ENCODE data around the gene CCDC177.

GRCh38 chr14:69619012-69619411 lies 44.3 kb upstream of the CCDC177 start:
- TF ChIP-seq CTCF (IDR thresholded peaks at IDR 0.05; ENCODE audit: low read depth, low read length, missing input control): no peak
- no peak for TF ChIP-seq YY1 (IDR thresholded peaks at IDR 0.05)
- no peak for TF ChIP-seq EGR1 (IDR thresholded peaks at IDR 0.05; ENCODE audit: low read depth in 2 of 2)
- no peak for TF ChIP-seq RAD21 (IDR thresholded peaks at IDR 0.05)
- no peak for TF ChIP-seq SP1 (IDR thresholded peaks at IDR 0.05)
- TF ChIP-seq TAF1 (conservative IDR thresholded peaks at IDR 0.05): no peak
- TF ChIP-seq MAX (IDR thresholded peaks at IDR 0.05): no peak
- no peak for TF ChIP-seq HNF4G (IDR thresholded peaks at IDR 0.05)
- TF ChIP-seq REST (IDR thresholded peaks at IDR 0.05): no peak
- no peak for TF ChIP-seq FOXA2 (IDR thresholded peaks at IDR 0.05)
- TF ChIP-seq ATF3 (IDR thresholded peaks at IDR 0.05): no peak
- TF ChIP-seq JUND (IDR thresholded peaks at IDR 0.05): no peak
- TF ChIP-seq GABPA (IDR thresholded peaks at IDR 0.05 in 1 of 2, conservative IDR thresholded peaks at IDR 0.05 in 1 of 2): no peak
- TF ChIP-seq RXRA (IDR thresholded peaks at IDR 0.05): no peak
